Measurements from ENCODE around the gene RMND1.
"Not testable (repeated sequence)": the region's sequence is repeated elsewhere in the genome, so short reads cannot be mapped to it uniquely, and the experiment has no call there.

The RMND1 gene

DNA sequence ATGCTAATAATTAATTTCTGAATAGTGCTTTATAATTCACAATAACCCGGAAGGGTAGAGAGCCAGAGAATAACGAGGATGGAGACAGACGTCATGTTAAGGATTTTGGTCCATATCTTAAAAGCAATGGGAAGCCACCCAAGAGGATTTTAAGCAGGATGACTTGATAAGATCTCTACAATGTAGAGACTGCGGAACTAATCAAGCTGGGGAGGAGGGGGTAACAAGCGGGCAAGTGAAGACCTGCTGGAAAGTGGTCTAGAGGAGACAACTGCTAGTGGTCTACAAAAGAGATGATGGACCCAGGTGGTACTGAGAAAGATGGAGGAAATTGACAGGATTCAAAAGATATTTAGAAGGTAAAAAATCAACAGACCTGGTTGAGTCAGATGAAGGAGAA is 67.8 kb downstream of the RMND1 start:
- DNase-seq (ENCODE audit: low spot score): no peak

DNA sequence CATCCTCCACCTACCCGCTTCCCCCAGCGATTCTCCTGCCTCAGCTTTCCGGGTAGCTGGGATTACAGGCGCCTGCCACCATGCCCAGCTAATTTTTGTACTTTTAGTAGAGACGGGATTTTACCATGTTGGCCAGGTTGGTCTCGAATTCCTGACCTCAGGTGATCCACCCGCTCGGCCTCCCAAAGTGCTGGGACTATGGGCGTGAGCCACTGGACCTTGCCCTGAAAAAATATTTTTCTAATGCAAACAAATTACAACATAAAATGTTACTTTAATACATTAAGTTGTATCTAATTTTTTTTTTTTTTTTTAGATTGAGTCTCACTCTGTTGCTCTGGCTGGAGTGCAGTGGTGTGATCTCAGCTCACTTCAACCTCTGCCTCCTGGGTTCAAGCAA is 69.3 kb downstream of the RMND1 start:
- DNase-seq (ENCODE audit: low spot score): not testable (repeated sequence)

- no peak for DNase-seq (ENCODE audit: low spot score)
Measured at GRCh38 chr6:151381722-151382121, 70.2 kb downstream of the RMND1 start.

GRCh38 chr6:151380848-151381205 is 71.1 kb downstream of the RMND1 start:
- DNase-seq (ENCODE audit: low spot score): no peak

DNA sequence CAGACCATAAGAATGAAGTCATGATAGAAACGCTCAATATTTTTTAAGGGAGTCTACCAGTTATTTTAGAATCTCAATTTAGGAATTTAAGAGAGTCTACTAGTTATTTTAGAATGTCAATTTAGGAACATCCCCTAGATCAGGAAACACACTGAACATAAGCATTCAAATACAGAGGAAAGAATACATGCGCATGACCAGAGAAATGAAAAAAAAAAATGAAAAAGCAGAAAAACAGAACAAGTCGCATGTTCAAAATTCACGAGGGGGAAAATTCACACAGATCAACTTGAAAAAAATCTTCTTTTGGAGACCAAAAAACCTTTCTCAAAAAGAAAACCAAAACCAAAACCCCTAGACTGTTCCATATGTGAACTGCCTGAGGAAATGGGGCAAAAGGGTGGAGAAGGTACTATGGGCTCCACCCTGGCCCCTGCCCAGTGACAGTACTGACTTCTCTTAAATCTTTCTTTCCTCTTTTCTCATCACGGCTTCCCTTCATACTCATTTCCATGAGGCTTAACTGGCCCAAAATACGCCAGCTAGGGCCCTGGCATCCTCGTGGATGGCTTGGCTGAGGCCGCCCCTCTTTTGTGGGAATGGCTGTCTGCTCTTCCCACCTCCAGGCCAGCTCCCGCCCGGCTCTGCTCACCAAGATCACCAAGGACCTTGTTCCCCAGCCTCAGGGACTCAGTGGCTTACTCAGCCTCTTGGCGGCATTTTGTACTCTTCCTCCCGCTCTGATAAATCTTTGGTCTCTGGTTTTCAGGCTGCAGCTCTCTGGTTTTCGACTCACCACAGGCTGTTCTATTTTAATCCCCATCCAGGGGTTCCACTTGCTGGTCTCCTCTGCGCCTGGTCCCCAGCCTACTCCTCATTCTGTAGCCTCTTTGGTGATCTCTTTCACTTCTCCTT is 71.7 kb downstream of the RMND1 start:
- DNase-seq (ENCODE audit: low spot score): no peak

GRCh38 chr6:151377095-151377494 is 74.8 kb downstream of the RMND1 start:
- DNase-seq (ENCODE audit: low spot score): no peak

DNA sequence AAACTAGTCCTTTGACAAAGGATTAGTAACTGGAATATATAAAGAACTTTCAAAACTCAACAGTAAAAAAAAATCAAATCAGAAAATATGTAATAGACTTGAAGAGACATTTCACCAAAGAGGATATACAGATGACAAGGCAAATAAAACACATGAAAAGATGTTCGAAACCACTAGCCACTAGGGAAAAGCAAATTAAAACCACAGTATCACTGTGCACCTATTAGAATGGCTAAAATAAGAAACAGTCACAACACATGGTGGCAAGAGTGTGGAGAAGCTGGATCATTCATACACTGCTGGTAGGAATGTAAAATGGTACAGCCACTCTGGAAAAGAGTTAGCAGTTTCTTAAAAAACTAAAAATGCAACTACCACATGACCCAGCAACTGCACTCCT is 75.5 kb downstream of the RMND1 start:
- no peak for DNase-seq (ENCODE audit: low spot score)

DNA sequence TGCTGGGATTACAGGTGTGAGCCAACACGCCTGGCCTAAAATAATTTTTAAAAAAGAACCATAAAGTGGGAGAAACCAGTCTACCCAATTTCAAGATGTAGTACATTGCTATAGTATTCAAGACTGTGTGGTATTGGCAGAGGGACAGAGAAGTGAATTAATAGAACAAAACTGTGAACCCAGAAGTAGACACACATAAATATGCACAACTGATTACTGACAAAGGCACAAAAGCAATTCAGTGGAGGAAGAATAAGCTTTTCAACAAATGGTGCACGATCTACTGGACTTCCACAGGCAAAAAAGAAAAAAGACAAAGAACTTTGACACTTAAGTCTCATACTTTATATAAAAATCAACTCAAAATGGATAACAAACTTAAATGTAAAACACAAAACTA is 76.1 kb downstream of the RMND1 start:
- no peak for DNase-seq (ENCODE audit: low spot score)

- no peak for DNase-seq (ENCODE audit: low spot score)
Measured at GRCh38 chr6:151374036-151374683, 77.8 kb downstream of the RMND1 start.

DNA sequence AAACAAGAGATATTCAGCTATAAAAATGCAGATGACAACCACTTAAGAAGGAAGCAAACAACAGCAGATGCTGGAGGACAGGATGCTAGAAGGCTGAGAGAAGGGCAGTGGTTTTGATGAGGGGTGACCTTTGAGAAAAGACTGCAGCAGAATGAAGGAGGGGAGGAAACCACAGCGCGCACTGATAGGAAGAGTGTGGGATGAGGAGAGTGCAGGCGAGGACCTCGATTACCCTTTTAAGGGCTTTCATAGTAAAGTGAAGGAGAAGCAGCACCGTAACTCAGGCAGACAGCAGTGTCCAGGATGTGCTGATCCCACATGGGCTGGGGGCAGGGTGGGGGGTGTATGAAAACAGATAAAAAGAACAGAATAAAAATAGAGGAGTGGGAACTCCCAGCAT is 79.8 kb downstream of the RMND1 start:
- DNase-seq (ENCODE audit: low spot score): no peak

DNA sequence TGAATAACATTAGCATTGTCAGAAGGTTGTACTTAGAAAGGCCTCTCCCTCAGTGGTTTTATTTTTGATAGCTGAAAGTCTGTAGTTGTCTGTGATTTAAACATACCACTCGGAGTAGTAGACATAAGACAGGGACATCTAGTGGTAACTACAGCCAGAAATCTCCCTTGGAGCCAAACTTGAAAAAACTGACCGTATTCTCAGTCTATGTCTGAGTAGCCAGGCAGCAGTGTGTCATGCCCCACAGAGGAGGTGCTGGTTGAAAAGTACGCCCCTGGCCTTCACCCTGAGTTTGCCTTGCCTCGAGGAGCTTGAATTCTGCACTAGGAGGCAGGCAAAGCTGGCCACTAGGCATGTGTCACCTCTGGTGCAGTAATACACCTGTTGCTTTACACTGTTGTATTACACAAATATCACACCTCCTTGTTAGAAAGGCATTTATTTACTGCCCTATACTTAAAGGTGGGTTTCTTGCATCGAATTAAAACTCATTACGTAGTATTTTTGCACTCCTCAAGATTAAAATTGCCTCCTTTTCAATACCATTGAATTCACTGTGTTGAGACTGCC is 81.3 kb downstream of the RMND1 start:
- DNase-seq (ENCODE audit: low spot score): no peak

- no peak for DNase-seq (ENCODE audit: low spot score)
Measured at GRCh38 chr6:151365233-151365632, 86.7 kb downstream of the RMND1 start.

DNA sequence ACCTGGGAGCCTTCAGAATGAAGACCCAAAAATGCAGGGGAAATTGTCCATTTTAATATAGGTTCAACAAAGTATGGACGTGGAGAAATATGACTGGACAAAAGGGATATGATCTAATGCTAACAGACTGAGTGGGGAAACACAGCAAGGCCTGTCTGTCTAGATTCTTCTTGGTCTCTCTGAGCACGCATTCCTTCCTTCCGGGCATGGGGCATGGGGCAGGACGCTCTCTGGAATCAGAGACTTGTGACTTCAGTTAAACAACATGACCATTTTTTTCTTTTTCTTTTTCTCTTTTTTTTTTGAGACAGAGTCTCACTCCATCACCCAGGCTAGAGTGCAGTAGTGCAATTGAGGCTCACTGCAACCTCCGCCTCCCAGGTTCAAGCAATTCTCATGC is 92.4 kb downstream of the RMND1 start:
- DNase-seq (ENCODE audit: low spot score): no peak

DNA sequence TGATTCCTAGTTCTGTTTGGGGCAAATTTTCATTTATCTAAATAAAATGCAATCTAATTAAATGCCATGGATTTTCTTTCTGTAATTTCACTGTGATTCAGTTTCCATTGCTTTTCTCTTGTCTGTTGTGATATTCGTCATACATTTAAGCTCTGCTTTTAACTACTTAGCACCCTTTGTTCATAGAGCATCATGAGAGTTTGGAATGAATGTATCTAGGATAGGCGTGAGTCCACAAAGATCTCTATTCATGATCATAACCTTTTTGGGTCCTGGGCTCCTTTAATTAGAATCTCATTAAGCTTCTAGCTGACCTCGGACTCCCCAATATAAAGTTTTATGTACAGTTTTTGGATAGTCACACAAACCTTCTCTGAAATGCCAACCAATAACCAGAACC is 93.5 kb downstream of the RMND1 start:
- no peak for DNase-seq (ENCODE audit: low spot score)

GRCh38 chr6:151357758-151358436 is 94.0 kb downstream of the RMND1 start:
- DNase-seq (ENCODE audit: low spot score): no peak

- not testable (repeated sequence) for DNase-seq (ENCODE audit: low spot score)
Measured at GRCh38 chr6:151356983-151357382, 94.9 kb downstream of the RMND1 start.
